RWPE2 (cell line): ENCODE results near the gene KLK5.
A peak's percentile ranks its signal among the peaks of the same experiment; 100 is the strongest.

ENCODE experiments used
- ATAC-seq: fragments of 200-7000 bp; cut with Tn5 transposase; 3 replicates; pipeline ENCODE4 v1.9.1; 2021; ENCODE audit warnings: low read depth
- DNase-seq: peaks from one replicate; pipeline ENCODE4 v3.0.0-alpha.2; 2020; ENCODE audit warnings: low spot score
- H3K27ac ChIP-seq: fragments of 450-650 bp; 2 replicates; pipeline ENCODE4 v1.5.1; 2017; ENCODE audit warnings: mild to moderate bottlenecking; ENCODE audit not compliant: poor library complexity, severe bottlenecking
- H3K27me3 ChIP-seq: fragments of 250-450 bp; sonication (Bioruptor Pico); 2 replicates; pipeline ENCODE4 v1.5.1; 2021; ENCODE audit warnings: mild to moderate bottlenecking, moderate library complexity; ENCODE audit not compliant: insufficient read depth, poor library complexity, severe bottlenecking
- H3K36me3 ChIP-seq: fragments of 250-450 bp; sonication (Bioruptor Pico); 2 replicates; pipeline ENCODE4 v1.5.1; 2020; ENCODE audit warnings: low read depth, mild to moderate bottlenecking, moderate library complexity
- H3K4me1 ChIP-seq: fragments of 250-450 bp; sonication (Bioruptor Pico); 2 replicates; pipeline ENCODE4 v1.5.1; 2021; ENCODE audit warnings: mild to moderate bottlenecking, moderate library complexity; ENCODE audit not compliant: insufficient read depth, poor library complexity, severe bottlenecking
- H3K4me3 ChIP-seq: fragments of 250-450 bp; sonication (Bioruptor Pico); 2 replicates; pipeline ENCODE4 v1.5.1; 2021; ENCODE audit warnings: mild to moderate bottlenecking, moderate library complexity; ENCODE audit not compliant: severe bottlenecking
- H3K9me3 ChIP-seq: fragments of 250-450 bp; sonication (Bioruptor Pico); 2 replicates; pipeline ENCODE4 v1.5.1; 2021; ENCODE audit warnings: mild to moderate bottlenecking, moderate library complexity; ENCODE audit not compliant: severe bottlenecking
- TF ChIP-seq, protein P1 (sequence below): fragments of 450-650 bp; IDR thresholded peaks from one replicate; pipeline ENCODE4 v1.5.1; 2017; ENCODE audit warnings: mild to moderate bottlenecking, moderate library complexity; ENCODE audit not compliant: poor library complexity, severe bottlenecking

Gene KLK5

DNA sequence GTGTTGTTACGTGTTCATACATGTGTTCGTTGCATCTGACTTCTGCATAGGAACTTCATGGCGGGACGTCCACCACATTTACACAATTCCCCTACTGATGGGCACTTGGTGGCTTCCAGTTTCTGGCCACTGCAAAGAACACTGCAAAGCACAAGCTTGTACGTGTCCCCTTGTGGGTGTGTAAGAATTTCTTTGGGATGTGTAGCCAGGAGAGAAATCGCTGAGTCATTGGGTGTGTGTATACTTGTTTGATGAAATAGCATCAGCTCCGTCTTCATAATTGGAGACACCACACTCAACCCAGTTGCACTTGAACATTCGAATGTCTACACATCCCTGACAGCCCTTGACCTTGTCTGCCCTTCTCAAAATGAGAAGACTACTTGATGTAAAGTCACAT is 19.2 kb downstream of the KLK5 start:
- no peaks in the 10 kb centered on the region for H3K36me3 ChIP-seq
- DNase-seq (no peak), ATAC-seq (peak; percentile 22; the same call in 2 of the 3 replicates)
- peaks cover 27% of the 10 kb centered on the region for H3K4me1 ChIP-seq
- no peaks in the 10 kb centered on the region for H3K27me3 ChIP-seq
- TF ChIP-seq, protein P1, sequence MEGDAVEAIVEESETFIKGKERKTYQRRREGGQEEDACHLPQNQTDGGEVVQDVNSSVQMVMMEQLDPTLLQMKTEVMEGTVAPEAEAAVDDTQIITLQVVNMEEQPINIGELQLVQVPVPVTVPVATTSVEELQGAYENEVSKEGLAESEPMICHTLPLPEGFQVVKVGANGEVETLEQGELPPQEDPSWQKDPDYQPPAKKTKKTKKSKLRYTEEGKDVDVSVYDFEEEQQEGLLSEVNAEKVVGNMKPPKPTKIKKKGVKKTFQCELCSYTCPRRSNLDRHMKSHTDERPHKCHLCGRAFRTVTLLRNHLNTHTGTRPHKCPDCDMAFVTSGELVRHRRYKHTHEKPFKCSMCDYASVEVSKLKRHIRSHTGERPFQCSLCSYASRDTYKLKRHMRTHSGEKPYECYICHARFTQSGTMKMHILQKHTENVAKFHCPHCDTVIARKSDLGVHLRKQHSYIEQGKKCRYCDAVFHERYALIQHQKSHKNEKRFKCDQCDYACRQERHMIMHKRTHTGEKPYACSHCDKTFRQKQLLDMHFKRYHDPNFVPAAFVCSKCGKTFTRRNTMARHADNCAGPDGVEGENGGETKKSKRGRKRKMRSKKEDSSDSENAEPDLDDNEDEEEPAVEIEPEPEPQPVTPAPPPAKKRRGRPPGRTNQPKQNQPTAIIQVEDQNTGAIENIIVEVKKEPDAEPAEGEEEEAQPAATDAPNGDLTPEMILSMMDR: no peak
- no peaks in the 10 kb centered on the region for H3K9me3 ChIP-seq
- peak overlapping the region; percentile 66 for H3K27ac ChIP-seq
- no peak overlapping the region for H3K4me3 ChIP-seq

DNA sequence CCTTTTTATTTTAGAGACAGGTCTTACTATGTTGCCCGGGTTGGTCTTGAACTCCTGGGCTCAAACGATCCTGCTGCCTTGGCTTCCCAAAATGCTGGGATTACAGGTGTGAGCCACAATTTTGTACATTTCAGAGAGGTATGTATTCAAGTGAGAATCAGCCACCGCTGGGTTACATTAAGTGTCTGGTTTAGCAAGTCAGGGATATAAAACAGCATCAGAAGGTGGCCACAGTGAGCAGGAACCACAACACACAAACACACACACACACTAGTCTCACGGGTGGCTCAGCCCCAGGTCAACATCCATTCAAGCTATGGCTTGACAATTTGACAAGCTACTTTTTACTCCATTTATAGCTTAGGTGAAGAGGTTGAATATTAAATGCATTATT is 20.2 kb downstream of the KLK5 start:
- TF ChIP-seq, protein P1: no peak
- no peak for ATAC-seq
- no peak for DNase-seq
- H3K36me3 ChIP-seq: no peaks in the 10 kb centered on the region
- no peaks in the 10 kb centered on the region for H3K9me3 ChIP-seq
- H3K27me3 ChIP-seq: no peaks in the 10 kb centered on the region
- peaks cover 27% of the 10 kb centered on the region for H3K4me1 ChIP-seq
- no peak overlapping the region for H3K4me3 ChIP-seq
- peak overlapping the region; percentile 66 for H3K27ac ChIP-seq

DNA sequence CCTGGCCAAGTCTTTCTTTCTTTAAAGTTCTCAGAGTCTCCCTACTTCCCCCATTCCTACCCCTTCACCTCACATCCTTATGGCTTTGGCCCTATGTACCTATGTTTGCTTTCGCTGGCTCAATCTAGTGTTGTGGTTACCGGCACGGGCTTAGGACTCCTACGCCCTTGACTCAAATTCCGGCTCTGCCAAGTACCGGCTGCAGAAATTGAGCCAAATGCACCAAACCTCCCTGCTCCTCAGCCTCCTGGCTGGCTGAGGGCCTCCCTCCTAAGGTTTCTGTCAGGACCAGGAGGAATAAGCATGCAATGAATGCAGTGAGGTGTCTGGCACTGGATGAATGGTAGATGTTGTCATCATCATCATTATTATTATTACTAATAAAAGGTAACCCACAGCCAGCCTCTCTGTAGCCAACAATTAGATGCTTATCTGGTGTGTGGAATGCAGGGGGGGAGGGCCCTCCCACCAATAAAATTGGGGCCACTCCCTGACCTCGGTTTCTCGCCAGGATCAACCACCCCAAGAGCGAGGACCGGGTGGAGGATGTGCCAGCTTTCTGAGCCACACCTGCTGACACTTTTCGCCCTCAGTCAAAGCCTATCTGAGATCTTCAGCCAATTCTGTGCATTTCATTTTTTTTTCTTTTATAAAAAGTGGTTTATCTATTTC is 20.7 kb downstream of the KLK5 start:
- Histone ChIP-seq H3K4me1 (peaks cover 27% of the 10 kb centered on the region), H3K27me3 (no peaks in the 10 kb centered on the region), H3K9me3 (no peaks in the 10 kb centered on the region), H3K4me3 (no peak overlapping the region), H3K27ac (peak overlapping the region; percentile 66), H3K36me3 (no peaks in the 10 kb centered on the region)
- ATAC-seq (peak; percentile 95), DNase-seq (peak; percentile 90)
- TF ChIP-seq, protein P1: no peak

DNA sequence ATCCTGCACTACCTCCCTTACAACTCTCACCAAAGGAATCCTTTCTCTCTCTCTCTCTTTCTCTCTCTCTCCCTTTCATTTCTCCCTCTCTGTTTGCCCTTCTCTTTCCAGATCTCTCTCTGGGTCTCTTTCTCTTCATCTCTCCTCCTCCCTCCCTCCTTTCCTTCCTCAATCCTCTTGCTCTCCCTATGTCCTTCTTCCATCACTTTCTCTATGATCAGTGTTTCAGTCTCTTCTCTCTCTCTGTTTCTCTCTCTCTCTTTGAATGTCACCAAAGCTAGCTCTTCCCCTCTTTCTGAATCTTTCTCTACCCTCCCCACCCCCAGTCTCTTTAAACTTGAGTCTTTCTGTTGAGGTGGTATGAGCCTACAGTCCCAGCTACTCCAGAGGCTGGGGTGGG is 21.8 kb downstream of the KLK5 start:
- Histone ChIP-seq H3K36me3 (no peaks in the 10 kb centered on the region), H3K27me3 (no peaks in the 10 kb centered on the region), H3K4me3 (no peak overlapping the region), H3K4me1 (peaks cover 27% of the 10 kb centered on the region), H3K9me3 (no peaks in the 10 kb centered on the region), H3K27ac (peak overlapping the region; percentile 66)
- no peak for ATAC-seq
- TF ChIP-seq, protein P1: no peak
- DNase-seq: no peak

DNA sequence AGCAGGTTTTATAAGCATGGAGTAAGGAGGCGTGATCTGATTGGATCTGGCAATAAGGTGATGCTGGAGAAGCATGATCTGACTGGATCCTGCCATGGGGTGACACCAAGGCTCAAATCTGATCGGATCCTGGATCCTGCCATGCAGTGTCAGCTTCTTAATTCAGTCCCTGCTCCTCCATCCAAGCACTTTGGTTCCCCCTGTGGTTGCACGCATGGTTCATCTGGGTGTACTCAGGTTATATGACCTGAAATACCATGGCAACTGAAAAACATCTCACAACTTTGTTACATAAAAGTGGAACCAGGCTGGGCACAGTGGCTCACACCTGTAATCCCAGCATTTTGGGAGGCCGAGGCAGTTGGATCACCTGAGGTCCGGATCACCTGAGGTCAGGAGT is 24.0 kb downstream of the KLK5 start:
- Histone ChIP-seq H3K27me3 (no peaks in the 10 kb centered on the region), H3K27ac (no peak overlapping the region), H3K4me1 (peaks cover 24% of the 10 kb centered on the region), H3K4me3 (no peak overlapping the region), H3K9me3 (no peaks in the 10 kb centered on the region), H3K36me3 (no peaks in the 10 kb centered on the region)
- no peak for ATAC-seq
- DNase-seq: no peak
- TF ChIP-seq, protein P1: no peak
